Astrocyte of the cerebellum (primary cell): Measurements from ENCODE around the gene FAM131B.
"Not testable (repeated sequence)": the region's sequence is repeated elsewhere in the genome, so short reads cannot be mapped to it uniquely, and the experiment has no call there.

Source experiments
- DNase-seq: peaks from one replicate; pipeline ENCODE4 v3.0.0-alpha.2; 2011; ENCODE audit warnings: low read depth
- H3K4me3 ChIP-seq: 2 replicates; pipeline ENCODE4 v1.5.1; 2011; ENCODE audit warnings: mild to moderate bottlenecking, low read depth, low read length, moderate library complexity
- CTCF ChIP-seq: IDR thresholded peaks from 2 replicates; pipeline ENCODE4 v1.5.1; 2012; ENCODE audit warnings: low read length, low read depth, moderate library complexity, mild to moderate bottlenecking; ENCODE audit errors: missing control alignments
- in situ Hi-C: cut with HindIII; loops from 2 replicates; pipeline ENCODE4 v1.10.0; 2017; ENCODE audit warnings: low sequenced_read_pairs

The FAM131B gene

GRCh38 chr7:143407287-143408251 is 45.1 kb upstream of the FAM131B start:
- no peak overlapping the region for H3K4me3 ChIP-seq
- in situ Hi-C loops, result no loop called here
- no peak for TF ChIP-seq CTCF
- DNase-seq, result no peak

GRCh38 chr7:143406002-143406357 is 43.5 kb upstream of the FAM131B start:
- no peak for TF ChIP-seq CTCF
- DNase-seq, result no peak
- H3K4me3 ChIP-seq, result no peak overlapping the region
- in situ Hi-C loops, result no loop called here

- H3K4me3 ChIP-seq, result no peak overlapping the region
- in situ Hi-C loops, result no loop called here
- no peak for DNase-seq
- TF ChIP-seq CTCF, result no peak
These were observed 42.9 kb upstream of the FAM131B start for GRCh38 chr7:143405173-143406001.

- DNase-seq, H3K4me3 ChIP-seq, in situ Hi-C loops: not testable (repeated sequence)
These were observed 39.7 kb upstream of the FAM131B start for GRCh38 chr7:143402233-143402632.

- no peak for DNase-seq
- no peak for TF ChIP-seq CTCF
- no peak overlapping the region for H3K4me3 ChIP-seq
- in situ Hi-C loops, result no loop called here
These were observed 38.8 kb upstream of the FAM131B start for GRCh38 chr7:143401265-143401664.

- TF ChIP-seq CTCF, result no peak
- H3K4me3 ChIP-seq, result no peak overlapping the region
- in situ Hi-C loops, result no loop called here
- DNase-seq, result no peak
These were observed 37.1 kb upstream of the FAM131B start for GRCh38 chr7:143399642-143400041.

- no peak for TF ChIP-seq CTCF
- H3K4me3 ChIP-seq, result no peak overlapping the region
- in situ Hi-C loops, result no loop called here
- DNase-seq, result no peak
These were observed 36.6 kb upstream of the FAM131B start for GRCh38 chr7:143399151-143399550.
